Brain microvascular endothelial cell (primary cell): ENCODE data around the gene STRN4.

Experiments used
- DNase-seq: peaks from one replicate; pipeline ENCODE4 v3.0.0-alpha.2; 2020
- H3K27ac ChIP-seq: fragments of 250-450 bp; sonication (Bioruptor Pico); 2 replicates; pipeline ENCODE4 v1.5.1; 2020; ENCODE audit warnings: mild to moderate bottlenecking, moderate library complexity
- H3K27me3 ChIP-seq: fragments of 250-450 bp; sonication (Bioruptor Pico); replicated peaks from 2 replicates; pipeline ENCODE4 v1.5.1; 2020; ENCODE audit warnings: mild to moderate bottlenecking
- H3K36me3 ChIP-seq: fragments of 250-450 bp; sonication (Bioruptor Pico); replicated peaks from 2 replicates; pipeline ENCODE4 v1.5.1; 2020; ENCODE audit warnings: mild to moderate bottlenecking
- H3K4me3 ChIP-seq: 2 replicates; pipeline ENCODE4 v1.5.1; 2011; ENCODE audit warnings: low read depth, mild to moderate bottlenecking, control low read depth, low read length, moderate library complexity
- CTCF ChIP-seq: IDR thresholded peaks from 2 replicates; pipeline ENCODE4 v1.5.1; 2011; ENCODE audit warnings: low read depth, mild to moderate bottlenecking, moderate library complexity, low read length, control low read depth, inconsistent platforms; ENCODE audit errors: missing control alignments
- in situ Hi-C: cut with HindIII; loops from 2 replicates; pipeline ENCODE4 v1.10.0; 2017; ENCODE audit warnings: low sequenced_read_pairs, low pct_ligation_motif_present

Gene STRN4

GRCh38 chr19:46732966-46733689 is 13.1 kb downstream of the STRN4 start:
- DNase-seq = peak; percentile 83
- H3K36me3 ChIP-seq = peaks cover 69% of the 10 kb centered on the region
- H3K4me3 ChIP-seq = no peak overlapping the region
- no peaks in the 10 kb centered on the region for H3K27me3 ChIP-seq
- in situ Hi-C loops = no loop called here
- peak; percentile 50 for TF ChIP-seq CTCF
- peak overlapping the region; percentile 57 for H3K27ac ChIP-seq

GRCh38 chr19:46732172-46732938 is 13.9 kb downstream of the STRN4 start:
- in situ Hi-C loops = no loop called here
- H3K4me3 ChIP-seq = no peak overlapping the region
- no peaks in the 10 kb centered on the region for H3K27me3 ChIP-seq
- no peak for TF ChIP-seq CTCF
- H3K36me3 ChIP-seq = peaks cover 69% of the 10 kb centered on the region
- H3K27ac ChIP-seq = peak overlapping the region; percentile 86
- no peak for DNase-seq

- in situ Hi-C loops = no loop called here
- peak; percentile 51 for DNase-seq
- no peaks in the 10 kb centered on the region for H3K27me3 ChIP-seq
- no peak overlapping the region for H3K4me3 ChIP-seq
- peaks cover 70% of the 10 kb centered on the region for H3K36me3 ChIP-seq
- no peak for TF ChIP-seq CTCF
- H3K27ac ChIP-seq = peak overlapping the region; percentile 86
Measured at GRCh38 chr19:46731584-46731983, 14.7 kb downstream of the STRN4 start.

- Histone ChIP-seq H3K4me3 (peak overlapping the region; percentile 9), H3K27me3 (no peaks in the 10 kb centered on the region), H3K36me3 (peaks cover 73% of the 10 kb centered on the region), H3K27ac (peak overlapping the region; percentile 86)
- TF ChIP-seq CTCF = no peak
- in situ Hi-C loops = no loop called here
- DNase-seq = peak; percentile 96
Measured at GRCh38 chr19:46731007-46731501, 15.2 kb downstream of the STRN4 start.

- Histone ChIP-seq H3K27ac (peak overlapping the region; percentile 86), H3K36me3 (peaks cover 74% of the 10 kb centered on the region), H3K27me3 (no peaks in the 10 kb centered on the region), H3K4me3 (no peak overlapping the region)
- no peak for TF ChIP-seq CTCF
- DNase-seq = no peak
- in situ Hi-C loops = no loop called here
Measured at GRCh38 chr19:46730595-46730994, 15.7 kb downstream of the STRN4 start.
